Neural cell (in vitro differentiated cells): ENCODE results near the gene DNAJB2. TPM values are rescaled to one million over a fixed set of nuclear protein-coding genes. Genes with fewer than 3 reads are reported as not detected.

Experiments
- H2AFZ ChIP-seq: fragments of 200-600, 300-800 bp; sonication (generic), shearing (Covaris generic); 2 replicates; pipeline ENCODE4 v1.6.0; 2014; ENCODE audit warnings: low read depth, mild to moderate bottlenecking, antibody characterized with exemption, low read length, moderate library complexity
- H3F3A ChIP-seq: fragments of 200-600 bp; shearing (Covaris generic); 2 replicates; pipeline ENCODE4 v1.6.1; 2016; ENCODE audit warnings: mild to moderate bottlenecking, moderate library complexity, mixed read lengths, antibody characterized with exemption, low read length; ENCODE audit not compliant: insufficient read depth, poor library complexity, severe bottlenecking
- H3K27ac ChIP-seq: fragments of 200-600, 300-800 bp; sonication (generic), shearing (Covaris generic); 2 replicates; pipeline ENCODE4 v1.5.1; 2014; ENCODE audit warnings: mild to moderate bottlenecking, low read length, moderate library complexity
- H3K27me3 ChIP-seq: fragments of 300-800, 200-600 bp; sonication (generic), shearing (Covaris generic); 2 replicates; pipeline ENCODE4 v1.6.0; 2014; ENCODE audit warnings: mild to moderate bottlenecking, low read depth, low read length, moderate library complexity; ENCODE audit not compliant: insufficient read depth
- H3K36me3 ChIP-seq: fragments of 300-800, 200-600 bp; sonication (generic), shearing (Covaris generic); 2 replicates; pipeline ENCODE4 v1.5.1; 2014; ENCODE audit warnings: mild to moderate bottlenecking, antibody characterized with exemption, low read length, moderate library complexity; ENCODE audit not compliant: insufficient read depth
- H3K4me2 ChIP-seq: fragments of 300-800, 200-600 bp; sonication (generic), shearing (Covaris generic); 2 replicates; pipeline ENCODE4 v1.6.0; 2014; ENCODE audit warnings: mild to moderate bottlenecking, low read length
- H3K4me3 ChIP-seq: fragments of 300-800, 200-600 bp; sonication (generic), shearing (Covaris generic); 2 replicates; pipeline ENCODE4 v1.5.1; 2014; ENCODE audit warnings: mild to moderate bottlenecking, low read length, moderate library complexity
- H3K79me2 ChIP-seq: fragments of 200-600 bp; shearing (Covaris generic); replicated peaks from 2 replicates; pipeline ENCODE4 v1.6.0; 2014; ENCODE audit warnings: mild to moderate bottlenecking, low read length, moderate library complexity; ENCODE audit not compliant: insufficient read depth
- H3K9ac ChIP-seq: fragments of 300-800, 200-600 bp; sonication (generic), shearing (Covaris generic); 2 replicates; pipeline ENCODE4 v1.6.1; 2016; ENCODE audit warnings: mild to moderate bottlenecking, low read length, mixed read lengths
- H3K9me2 ChIP-seq: fragments of 200-600 bp; shearing (Covaris generic); 2 replicates; pipeline ENCODE4 v1.6.1; 2016; ENCODE audit warnings: mild to moderate bottlenecking, low read length, mixed read lengths; ENCODE audit not compliant: insufficient read depth
- H3K9me3 ChIP-seq: fragments of 200-600, 300-800 bp; sonication (generic), shearing (Covaris generic); 2 replicates; pipeline ENCODE4 v1.6.1; 2016; ENCODE audit warnings: mild to moderate bottlenecking, mixed run types, low read length, moderate library complexity, mixed read lengths
- H4K20me1 ChIP-seq: fragments of 200-600 bp; shearing (Covaris generic); 2 replicates; pipeline ENCODE4 v1.6.1; 2016; ENCODE audit warnings: mild to moderate bottlenecking, mixed run types; ENCODE audit not compliant: insufficient read depth
- EP300 ChIP-seq: fragments of 450-650 bp; conservative IDR thresholded peaks from 2 replicates; pipeline ENCODE4 v1.6.1; 2014; ENCODE audit warnings: antibody characterized with exemption, mild to moderate bottlenecking, moderate library complexity; ENCODE audit not compliant: poor library complexity, severe bottlenecking
- EZH2 ChIP-seq: fragments of 200-600, 300-800 bp; shearing (Covaris generic), sonication (generic); IDR thresholded peaks from 2 replicates; pipeline ENCODE4 v1.6.1; 2014; ENCODE audit warnings: antibody characterized with exemption, low read length, borderline replicate concordance, mild to moderate bottlenecking; ENCODE audit not compliant: insufficient read depth, poor library complexity, severe bottlenecking
- MXI1 ChIP-seq: fragments of 450-650 bp; conservative IDR thresholded peaks from 2 replicates; pipeline ENCODE4 v1.6.1; 2014; ENCODE audit warnings: antibody characterized with exemption, mild to moderate bottlenecking; ENCODE audit not compliant: poor library complexity, severe bottlenecking
- POLR2AphosphoS5 ChIP-seq: IDR thresholded peaks from 2 replicates; pipeline ENCODE4 v1.6.1; 2012
- RAD21 ChIP-seq: fragments of 450-650 bp; conservative IDR thresholded peaks from 2 replicates; pipeline ENCODE4 v1.6.1; 2014; ENCODE audit warnings: antibody characterized with exemption, mild to moderate bottlenecking, moderate library complexity
- SMC3 ChIP-seq: fragments of 450-650 bp; conservative IDR thresholded peaks from 2 replicates; pipeline ENCODE4 v1.6.1; 2014; ENCODE audit warnings: antibody characterized with exemption, mild to moderate bottlenecking, moderate library complexity; ENCODE audit not compliant: poor library complexity
- TAF1 ChIP-seq: IDR thresholded peaks from 2 replicates; pipeline ENCODE4 v1.6.1; 2012; ENCODE audit warnings: low read depth
- polyA plus RNA-seq: library from polyadenylated mRNA; depleted of rRNA; stranded (reverse); fragments of >200 nt; gene quantifications from 2 replicates; pipeline ENCODE4 v1.2.3, GENCODE V29; 2014
- TF ChIP-seq, protein P1 (sequence below): fragments of 450-650 bp; IDR thresholded peaks from 2 replicates; pipeline ENCODE4 v1.5.1; 2014; ENCODE audit warnings: antibody characterized with exemption, mild to moderate bottlenecking, moderate library complexity; ENCODE audit not compliant: poor library complexity, severe bottlenecking
- TF ChIP-seq, protein P2 (sequence below): IDR thresholded peaks from 2 replicates; pipeline ENCODE4 v1.6.1; 2012; ENCODE audit warnings: borderline replicate concordance

DNAJB2 gene
- polyA plus RNA-seq, 1 donor from 2014 or later, result 145 TPM

DNA sequence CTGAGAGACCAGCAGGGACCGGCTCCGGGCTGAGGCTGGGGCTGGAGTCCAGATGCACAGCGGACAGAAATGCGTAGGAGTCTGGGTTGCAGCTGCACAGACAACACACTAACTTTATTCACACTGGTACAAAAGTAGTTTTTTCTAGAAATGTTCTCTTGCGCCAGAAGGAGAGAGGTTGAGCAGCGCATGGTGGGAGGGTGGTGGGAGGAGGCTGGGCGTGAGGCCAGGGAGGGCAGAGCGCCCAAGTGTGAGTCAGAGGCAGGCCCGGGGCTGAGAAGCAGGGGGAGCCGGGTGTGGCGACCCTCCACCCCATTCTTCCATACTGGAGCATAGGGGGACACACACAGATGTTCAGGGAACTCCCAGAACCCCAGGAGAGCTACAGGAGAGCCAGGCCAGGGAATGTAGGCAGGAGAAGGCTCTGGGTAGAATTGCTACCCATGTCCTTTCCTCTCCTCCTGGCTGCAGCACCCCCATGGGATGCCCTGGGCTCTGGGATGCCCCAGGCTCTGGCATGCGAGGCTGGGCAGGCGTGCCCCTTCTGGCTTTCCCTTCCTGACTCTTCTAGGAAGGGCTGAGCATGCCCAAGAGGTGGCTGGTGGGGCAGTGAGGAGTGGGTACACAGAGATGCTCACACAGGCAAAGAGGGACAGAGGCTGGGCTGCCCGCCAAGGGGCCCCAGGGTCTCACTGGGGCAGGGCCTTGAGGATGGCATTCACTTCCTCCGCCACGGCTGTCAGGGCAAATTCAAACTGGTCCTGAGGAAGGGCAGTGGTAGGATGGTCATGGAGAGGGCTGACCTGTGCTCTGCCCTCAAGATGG is 10.6 kb downstream of the DNAJB2 start:
- Histone ChIP-seq H4K20me1 (no peaks in the 10 kb centered on the region), H3K9me3 (no peaks in the 10 kb centered on the region), H2AFZ (no peak overlapping the region), H3K9me2 (no peaks in the 10 kb centered on the region), H3K9ac (no peak overlapping the region), H3K27ac (no peak overlapping the region), H3K27me3 (no peaks in the 10 kb centered on the region), H3F3A (no peaks in the 10 kb centered on the region), H3K36me3 (no peaks in the 10 kb centered on the region), H3K4me3 (no peak overlapping the region), H3K79me2 (no peaks in the 10 kb centered on the region), H3K4me2 (no peak overlapping the region)
- no peak for TF ChIP-seq POLR2AphosphoS5
- TF ChIP-seq SMC3, result no peak
- no peak for TF ChIP-seq EP300
- TF ChIP-seq EZH2, result no peak
- TF ChIP-seq MXI1, result no peak
- TF ChIP-seq, protein P1, sequence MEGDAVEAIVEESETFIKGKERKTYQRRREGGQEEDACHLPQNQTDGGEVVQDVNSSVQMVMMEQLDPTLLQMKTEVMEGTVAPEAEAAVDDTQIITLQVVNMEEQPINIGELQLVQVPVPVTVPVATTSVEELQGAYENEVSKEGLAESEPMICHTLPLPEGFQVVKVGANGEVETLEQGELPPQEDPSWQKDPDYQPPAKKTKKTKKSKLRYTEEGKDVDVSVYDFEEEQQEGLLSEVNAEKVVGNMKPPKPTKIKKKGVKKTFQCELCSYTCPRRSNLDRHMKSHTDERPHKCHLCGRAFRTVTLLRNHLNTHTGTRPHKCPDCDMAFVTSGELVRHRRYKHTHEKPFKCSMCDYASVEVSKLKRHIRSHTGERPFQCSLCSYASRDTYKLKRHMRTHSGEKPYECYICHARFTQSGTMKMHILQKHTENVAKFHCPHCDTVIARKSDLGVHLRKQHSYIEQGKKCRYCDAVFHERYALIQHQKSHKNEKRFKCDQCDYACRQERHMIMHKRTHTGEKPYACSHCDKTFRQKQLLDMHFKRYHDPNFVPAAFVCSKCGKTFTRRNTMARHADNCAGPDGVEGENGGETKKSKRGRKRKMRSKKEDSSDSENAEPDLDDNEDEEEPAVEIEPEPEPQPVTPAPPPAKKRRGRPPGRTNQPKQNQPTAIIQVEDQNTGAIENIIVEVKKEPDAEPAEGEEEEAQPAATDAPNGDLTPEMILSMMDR, result no peak
- no peak for TF ChIP-seq RAD21
- no peak for TF ChIP-seq TAF1
- TF ChIP-seq, protein P2, sequence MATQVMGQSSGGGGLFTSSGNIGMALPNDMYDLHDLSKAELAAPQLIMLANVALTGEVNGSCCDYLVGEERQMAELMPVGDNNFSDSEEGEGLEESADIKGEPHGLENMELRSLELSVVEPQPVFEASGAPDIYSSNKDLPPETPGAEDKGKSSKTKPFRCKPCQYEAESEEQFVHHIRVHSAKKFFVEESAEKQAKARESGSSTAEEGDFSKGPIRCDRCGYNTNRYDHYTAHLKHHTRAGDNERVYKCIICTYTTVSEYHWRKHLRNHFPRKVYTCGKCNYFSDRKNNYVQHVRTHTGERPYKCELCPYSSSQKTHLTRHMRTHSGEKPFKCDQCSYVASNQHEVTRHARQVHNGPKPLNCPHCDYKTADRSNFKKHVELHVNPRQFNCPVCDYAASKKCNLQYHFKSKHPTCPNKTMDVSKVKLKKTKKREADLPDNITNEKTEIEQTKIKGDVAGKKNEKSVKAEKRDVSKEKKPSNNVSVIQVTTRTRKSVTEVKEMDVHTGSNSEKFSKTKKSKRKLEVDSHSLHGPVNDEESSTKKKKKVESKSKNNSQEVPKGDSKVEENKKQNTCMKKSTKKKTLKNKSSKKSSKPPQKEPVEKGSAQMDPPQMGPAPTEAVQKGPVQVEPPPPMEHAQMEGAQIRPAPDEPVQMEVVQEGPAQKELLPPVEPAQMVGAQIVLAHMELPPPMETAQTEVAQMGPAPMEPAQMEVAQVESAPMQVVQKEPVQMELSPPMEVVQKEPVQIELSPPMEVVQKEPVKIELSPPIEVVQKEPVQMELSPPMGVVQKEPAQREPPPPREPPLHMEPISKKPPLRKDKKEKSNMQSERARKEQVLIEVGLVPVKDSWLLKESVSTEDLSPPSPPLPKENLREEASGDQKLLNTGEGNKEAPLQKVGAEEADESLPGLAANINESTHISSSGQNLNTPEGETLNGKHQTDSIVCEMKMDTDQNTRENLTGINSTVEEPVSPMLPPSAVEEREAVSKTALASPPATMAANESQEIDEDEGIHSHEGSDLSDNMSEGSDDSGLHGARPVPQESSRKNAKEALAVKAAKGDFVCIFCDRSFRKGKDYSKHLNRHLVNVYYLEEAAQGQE, result no peak

DNA sequence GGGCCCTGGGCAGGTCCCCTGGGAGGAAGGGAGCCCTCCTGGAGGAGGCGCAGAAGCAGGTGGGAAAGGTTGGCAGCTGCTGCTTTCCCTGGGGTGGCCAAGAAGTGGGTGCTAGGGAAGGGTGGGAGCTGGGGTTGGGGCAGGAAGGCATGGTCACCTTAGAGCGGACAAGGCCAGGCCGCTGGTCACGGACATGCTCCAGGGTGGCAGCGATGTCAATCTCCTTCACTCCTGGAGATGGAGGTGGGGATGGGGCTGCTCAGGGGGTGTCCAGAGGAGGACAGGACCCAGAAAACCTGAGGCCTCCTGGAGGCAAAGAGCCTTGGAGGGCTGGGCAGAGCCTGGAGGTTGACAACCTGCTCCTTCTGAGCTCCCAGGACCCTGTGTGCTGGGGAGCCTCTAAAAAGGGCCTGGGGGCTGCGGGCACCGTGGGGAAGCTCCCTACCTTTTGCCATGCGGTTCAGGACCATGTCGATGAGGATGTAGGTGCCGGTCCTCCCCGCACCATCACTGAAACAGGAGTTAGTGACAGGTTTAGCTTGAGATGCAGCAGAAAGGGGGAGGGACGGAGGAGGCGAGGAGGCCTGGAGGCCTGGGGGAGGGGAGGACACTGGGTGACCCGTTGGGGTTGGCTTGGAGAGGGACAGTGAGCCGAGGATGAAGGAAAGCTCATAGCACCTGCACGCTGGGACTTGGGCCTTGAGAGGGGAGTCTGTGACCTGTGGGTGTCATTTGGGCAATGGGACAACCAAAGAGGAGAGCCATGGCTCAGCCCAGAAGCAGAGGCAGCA is 11.4 kb downstream of the DNAJB2 start:
- no peak overlapping the region for H3K4me2 ChIP-seq
- H3K9me3 ChIP-seq, result no peaks in the 10 kb centered on the region
- peak; percentile 6 for TF ChIP-seq POLR2AphosphoS5
- TF ChIP-seq, protein P1, result no peak
- no peak for TF ChIP-seq SMC3
- H4K20me1 ChIP-seq, result no peaks in the 10 kb centered on the region
- H3K36me3 ChIP-seq, result no peaks in the 10 kb centered on the region
- H3K9me2 ChIP-seq, result no peaks in the 10 kb centered on the region
- H3K27me3 ChIP-seq, result no peaks in the 10 kb centered on the region
- no peaks in the 10 kb centered on the region for H3F3A ChIP-seq
- no peak overlapping the region for H2AFZ ChIP-seq
- H3K79me2 ChIP-seq, result no peaks in the 10 kb centered on the region
- H3K27ac ChIP-seq, result no peak overlapping the region
- H3K9ac ChIP-seq, result no peak overlapping the region
- no peak overlapping the region for H3K4me3 ChIP-seq
